ENCODE data around the gene SEC24D.

SEC24D gene

DNA sequence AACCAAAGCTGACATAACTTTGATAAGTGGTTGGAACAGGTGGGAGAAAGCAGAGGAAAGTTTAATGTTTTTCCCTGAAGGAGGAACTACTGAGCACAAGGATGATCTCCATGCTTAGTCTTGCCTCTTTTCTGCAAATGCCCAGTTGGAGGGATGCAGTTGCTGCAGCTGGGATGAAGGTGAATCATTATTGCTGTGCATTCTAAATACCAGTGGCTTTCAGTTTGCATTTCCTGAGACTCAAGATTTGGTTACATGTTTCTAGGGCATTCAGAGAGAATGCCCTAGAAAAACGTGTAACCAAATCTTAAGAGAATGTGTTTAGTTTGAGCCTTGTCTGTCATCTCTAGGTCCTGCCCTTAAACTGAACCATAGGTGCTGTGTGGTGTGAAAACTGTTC, 108.6 kb downstream of the SEC24D start:
- in situ Hi-C loops (cut with HindIII; ENCODE audit: low sequenced_read_pairs): no loop called here

DNA sequence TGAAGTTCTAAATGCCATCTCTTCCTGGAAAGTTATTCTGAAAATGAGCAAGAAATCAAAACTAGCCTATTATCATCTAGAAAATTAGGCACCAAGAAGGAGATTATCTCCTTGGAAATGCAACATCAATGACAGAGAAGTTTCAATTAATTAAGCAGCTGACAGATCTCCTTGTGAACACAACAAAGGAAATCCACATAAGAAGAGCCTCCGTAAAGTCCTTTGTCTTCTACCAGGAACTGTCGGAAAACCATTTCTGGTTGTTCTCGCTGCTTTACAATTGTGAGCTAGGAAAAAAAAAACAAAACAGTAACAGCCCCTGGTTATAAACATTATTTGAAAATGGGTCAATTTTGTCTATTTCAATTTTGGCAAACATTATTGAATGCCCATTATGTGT, 112.6 kb downstream of the SEC24D start:
- in situ Hi-C loops (cut with HindIII; ENCODE audit: low sequenced_read_pairs): no loop called here

DNA sequence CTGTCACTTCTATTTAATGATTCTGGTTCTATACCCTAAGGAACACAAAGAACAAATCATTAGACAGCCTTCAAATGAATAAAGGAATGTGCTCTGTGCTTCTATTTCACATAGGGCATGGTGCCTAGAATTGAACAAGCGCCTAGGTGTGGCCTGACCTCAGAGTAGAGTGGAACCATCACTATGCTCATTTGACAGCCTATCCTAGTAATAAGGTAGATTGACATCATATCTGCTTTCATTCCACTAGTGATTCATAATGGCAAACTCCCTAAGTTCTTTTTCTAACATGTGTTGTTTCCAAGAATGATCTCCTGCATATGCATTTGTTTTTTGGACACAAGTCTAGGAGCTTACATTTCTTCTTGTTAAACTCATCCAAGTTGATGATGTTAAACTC, 114.2 kb downstream of the SEC24D start:
- in situ Hi-C loops (cut with HindIII; ENCODE audit: low sequenced_read_pairs): no loop called here

DNA sequence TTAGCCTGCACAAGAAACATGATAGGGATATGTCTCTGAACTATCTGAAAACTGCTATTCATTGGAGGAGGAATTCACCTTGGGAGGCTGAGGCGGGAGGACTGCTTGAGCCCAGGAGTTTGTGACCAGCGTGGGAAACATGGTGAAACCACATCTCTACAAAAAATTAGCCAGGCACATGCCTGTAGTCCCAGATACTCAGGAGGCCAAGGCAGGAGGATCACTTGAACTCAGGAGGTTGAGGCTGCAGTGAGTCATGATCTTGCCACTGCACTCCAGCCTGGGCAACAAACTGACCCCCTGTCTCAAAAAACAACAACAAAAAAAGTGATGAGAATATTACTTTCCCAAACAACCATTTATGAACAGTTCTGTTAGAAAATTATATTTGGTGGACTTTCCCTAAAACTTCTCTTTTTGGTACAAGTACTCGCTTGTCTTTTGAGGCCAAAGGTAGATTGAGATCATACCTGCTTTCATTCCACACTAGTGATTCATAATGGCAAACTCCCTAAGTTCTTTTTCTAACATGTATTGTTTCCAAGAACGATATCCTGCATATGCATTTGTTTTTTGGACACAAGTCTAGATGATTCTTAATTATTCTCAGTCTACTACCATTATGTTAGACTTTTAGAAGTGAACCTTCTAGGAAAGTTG, 117.3 kb downstream of the SEC24D start:
- in situ Hi-C loops (cut with HindIII; ENCODE audit: low sequenced_read_pairs): no loop called here

DNA sequence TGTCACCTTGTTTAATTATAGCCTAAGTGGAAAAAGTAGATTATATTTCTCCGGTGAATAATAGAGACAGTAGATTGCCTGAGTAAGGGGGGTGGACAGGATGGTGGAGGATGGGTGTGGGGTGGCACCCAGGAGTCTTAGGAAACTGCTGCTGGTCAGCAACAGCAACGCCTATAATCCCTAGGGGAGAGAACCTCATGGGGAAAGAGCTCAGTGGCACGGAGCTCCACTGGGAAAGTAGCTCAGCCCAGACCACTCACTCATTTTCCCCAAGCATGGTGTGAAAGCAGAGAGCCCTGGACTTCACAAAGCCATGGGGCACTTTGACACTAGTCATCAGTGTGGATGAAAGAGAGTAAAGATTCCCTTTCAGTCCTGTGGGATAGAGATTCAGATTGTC, 119.6 kb downstream of the SEC24D start:
- in situ Hi-C loops (cut with HindIII; ENCODE audit: low sequenced_read_pairs): no loop called here

DNA sequence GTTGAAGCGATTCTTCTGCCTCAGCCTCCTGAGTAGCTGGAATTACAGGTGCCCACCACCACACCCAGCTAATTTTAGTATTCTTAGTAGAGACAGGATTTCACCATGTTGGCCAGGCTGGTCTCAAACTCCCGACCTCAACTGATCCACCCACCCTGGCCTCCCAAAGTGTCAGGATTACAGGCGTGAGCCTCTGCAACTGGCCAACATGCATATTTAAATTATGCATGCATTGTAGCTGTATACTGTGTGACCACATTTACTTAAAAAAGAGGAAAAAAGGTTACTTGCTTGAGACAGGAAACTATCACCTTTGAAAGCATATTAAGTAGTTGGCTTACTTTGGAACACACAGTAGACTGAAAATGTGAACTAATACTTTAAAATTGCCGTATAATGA, 121.2 kb downstream of the SEC24D start:
- in situ Hi-C loops (cut with HindIII; ENCODE audit: low sequenced_read_pairs): no loop called here

DNA sequence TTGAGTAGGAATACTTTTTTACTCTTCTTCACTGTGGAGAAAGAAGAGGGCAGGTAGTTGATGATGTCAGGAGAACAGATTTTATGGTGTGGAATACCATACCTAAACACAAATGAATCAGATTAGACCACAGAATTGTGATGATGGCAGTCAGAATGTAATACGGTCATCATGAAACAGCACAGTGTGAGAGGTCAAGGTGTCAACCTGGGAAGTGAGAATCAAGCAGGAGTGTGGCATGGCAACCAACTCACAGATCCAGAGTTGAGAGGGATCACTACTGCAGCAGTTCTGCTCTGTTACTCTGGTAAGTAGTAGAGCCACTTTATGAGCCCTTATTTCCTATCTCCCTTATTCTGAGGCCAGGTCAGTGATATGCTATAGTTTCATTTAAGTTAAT, 123.1 kb downstream of the SEC24D start:
- in situ Hi-C loops (cut with HindIII; ENCODE audit: low sequenced_read_pairs): no loop called here

DNA sequence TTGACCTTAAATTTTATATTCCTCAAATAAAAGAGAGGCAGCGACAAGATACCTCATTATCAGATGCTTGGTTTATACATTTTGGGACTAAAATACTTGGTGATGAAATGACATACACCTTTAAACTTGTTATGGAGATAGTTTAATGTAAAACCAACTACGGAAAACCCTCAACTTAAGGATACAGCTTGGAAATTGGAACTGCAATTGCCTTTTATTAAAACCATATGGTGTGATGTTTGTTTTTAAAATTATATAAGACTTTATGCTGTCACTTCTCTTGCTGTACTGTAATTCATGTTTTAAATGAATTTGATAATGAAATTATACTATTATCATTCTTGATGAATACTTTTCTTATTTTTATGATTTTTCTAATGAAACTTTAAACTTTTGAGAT, 124.9 kb downstream of the SEC24D start:
- in situ Hi-C loops (cut with HindIII; ENCODE audit: low sequenced_read_pairs): no loop called here

DNA sequence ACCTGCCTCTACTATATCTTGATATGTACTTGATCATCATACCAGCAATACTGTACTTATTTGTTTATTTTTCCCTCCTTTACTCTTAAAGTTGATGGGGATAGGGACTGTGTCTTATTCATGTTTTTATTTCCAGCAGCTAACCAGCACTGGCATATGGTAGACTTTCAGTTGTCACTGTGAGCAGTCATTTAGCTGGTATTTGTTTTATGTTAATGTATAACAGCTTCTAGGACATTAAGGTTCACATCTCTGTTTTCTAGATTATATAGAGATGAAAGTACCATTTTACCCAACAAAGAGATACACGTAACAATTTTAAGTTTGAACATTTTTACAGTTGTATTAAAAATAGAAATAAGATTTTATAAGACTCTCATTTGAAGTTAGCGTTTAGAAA, 132.8 kb downstream of the SEC24D start:
- in situ Hi-C loops (cut with HindIII; ENCODE audit: low sequenced_read_pairs): no loop called here

DNA sequence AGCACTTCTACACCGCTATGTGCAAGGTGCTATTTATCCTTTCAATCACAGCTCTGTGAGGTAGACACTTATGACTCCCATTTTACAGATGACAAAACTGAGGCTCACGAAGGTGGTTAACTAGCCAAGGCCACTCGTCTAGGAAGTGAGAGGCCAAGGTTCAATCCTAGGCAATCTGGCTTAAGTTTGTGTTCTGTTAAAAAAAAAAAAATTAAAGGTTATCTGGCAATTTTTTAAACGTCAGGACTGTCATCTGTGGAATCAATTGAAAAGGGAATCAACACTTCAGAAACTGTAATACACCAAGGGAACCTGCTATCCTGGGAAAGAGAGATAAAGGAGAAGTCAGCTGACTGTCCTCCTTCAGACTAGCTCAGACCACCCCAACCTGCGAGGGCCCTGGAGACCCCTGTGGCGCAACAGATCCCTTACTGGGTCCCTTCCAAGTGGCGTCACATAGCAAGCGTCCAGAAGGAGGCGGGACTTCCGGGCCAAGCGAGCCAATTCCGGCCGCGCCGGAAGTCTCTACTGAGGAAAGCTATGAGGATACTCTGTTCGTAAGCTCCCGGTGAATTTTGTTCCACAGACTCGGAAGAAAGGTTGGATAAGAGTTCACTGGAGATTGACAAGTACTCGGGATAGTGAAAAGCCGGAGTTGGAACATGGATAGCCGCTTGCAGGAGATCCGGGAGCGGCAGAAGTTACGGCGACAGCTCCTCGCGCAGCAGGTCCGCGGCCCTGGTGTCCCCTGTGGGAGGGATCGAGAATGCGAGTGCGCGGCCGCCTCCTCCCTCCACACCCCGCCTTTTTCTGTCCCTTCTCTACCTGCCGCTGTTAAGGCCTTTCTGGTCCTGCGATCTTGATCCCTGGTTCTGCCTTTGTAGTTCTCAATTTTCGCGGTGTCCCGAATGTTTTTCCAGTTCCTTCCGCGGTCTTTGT, 150.8 kb downstream of the SEC24D start, which contains the start of gene METTL14:
TSS of gene METTL14 (plus strand) at position 520 of the 939 bp plus-strand sequence. CDS start at position 663, 143 bp downstream.
- in situ Hi-C loops (cut with HindIII; ENCODE audit: low sequenced_read_pairs): no loop called here

DNA sequence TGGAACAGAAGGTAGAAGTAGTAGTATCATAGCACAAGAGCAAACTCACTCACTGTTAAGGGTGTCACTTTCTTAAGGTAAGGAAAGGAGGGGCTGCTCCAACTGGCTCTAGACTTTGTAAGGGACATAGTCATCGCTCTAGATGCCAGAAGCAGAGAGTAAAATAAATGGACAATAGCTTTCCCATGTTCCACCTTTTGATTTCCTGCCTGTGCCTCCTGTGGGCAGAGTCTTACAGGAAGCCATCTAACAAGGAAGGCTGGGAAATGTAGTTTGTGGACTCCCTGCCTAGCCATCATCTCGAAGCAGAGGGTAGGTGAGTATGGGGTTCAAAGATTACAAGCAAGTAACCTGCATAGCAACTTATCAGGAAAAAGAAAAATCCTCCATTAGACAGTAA, 152.4 kb downstream of the SEC24D start:
- in situ Hi-C loops (cut with HindIII; ENCODE audit: low sequenced_read_pairs): no loop called here

DNA sequence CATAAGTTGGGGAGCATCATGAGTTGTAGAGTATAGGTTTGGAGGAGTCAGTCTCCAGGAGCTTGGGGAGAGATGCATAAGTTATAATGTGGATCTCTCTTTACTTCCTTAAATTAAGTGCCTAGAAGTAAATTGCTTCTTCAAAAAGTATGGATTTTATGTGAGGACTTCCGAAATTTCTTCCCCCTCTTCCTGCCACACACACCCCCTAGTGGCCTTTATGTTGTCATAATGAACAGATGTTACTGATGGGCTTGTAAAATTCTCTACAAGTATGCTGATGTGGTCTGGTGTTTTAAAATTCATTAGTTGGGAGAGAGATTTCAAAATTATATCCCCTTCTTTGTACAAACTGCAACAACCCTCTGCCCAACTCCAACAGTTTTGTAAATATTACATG, 153.0 kb downstream of the SEC24D start:
- in situ Hi-C loops (cut with HindIII; ENCODE audit: low sequenced_read_pairs): no loop called here

DNA sequence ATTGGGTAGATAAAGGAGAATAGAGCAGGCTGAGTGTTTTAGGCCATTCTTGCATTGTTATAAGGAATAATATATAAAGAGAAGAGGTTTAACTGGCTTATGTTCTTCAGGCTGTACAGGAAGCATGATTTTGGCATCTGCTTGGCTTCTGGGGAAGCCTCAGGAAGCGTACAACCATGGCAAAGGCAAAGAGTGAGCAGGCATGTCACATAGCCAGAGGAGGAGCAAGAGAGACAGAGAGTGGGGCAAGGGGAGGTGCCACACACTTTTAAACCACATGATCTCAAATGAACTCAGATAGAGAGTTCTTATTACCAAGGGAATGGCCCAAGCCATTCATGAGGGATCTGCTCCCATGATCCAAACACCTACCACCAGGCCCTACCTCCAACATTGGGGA, 155.1 kb downstream of the SEC24D start:
- in situ Hi-C loops (cut with HindIII; ENCODE audit: low sequenced_read_pairs): no loop called here

DNA sequence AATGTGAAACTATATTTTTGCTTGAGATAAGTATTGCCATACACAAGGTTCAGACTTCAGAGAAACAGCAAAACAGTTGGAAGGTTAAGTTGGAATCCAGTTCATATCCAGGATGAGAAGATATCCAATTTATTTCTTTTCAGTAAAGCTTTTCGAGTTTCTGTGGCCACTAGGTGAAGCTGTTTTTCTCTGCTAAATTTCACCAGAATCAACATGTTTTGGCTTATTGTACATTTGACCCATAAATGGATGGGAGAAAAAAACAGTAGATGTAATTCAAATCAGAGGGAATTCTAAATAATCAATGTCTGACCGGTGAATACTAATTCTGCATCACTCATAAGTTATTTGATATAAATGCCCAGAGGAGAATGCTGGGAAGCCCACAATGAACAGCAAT, 159.8 kb downstream of the SEC24D start:
- in situ Hi-C loops (cut with HindIII; ENCODE audit: low sequenced_read_pairs): no loop called here

Data from endothelial cell of hepatic sinusoid (primary cell).